Bone marrow (tissue), 2 donors: Measurements from ENCODE around the gene FSIP1.

Experiments used
- DNase-seq, 2 donors: peaks; one replicate each; lab custom pipeline; 2025; lab: John Stamatoyannopoulos, UW

FSIP1 gene

GRCh38 chr15:39720081-39720480, 62.6 kb downstream of the FSIP1 start:
- no peak for DNase-seq

- DNase-seq: no peak
These were observed 63.5 kb downstream of the FSIP1 start for GRCh38 chr15:39719109-39719508.

- DNase-seq: no peak
These were observed 65.5 kb downstream of the FSIP1 start for GRCh38 chr15:39717134-39717533.

DNA sequence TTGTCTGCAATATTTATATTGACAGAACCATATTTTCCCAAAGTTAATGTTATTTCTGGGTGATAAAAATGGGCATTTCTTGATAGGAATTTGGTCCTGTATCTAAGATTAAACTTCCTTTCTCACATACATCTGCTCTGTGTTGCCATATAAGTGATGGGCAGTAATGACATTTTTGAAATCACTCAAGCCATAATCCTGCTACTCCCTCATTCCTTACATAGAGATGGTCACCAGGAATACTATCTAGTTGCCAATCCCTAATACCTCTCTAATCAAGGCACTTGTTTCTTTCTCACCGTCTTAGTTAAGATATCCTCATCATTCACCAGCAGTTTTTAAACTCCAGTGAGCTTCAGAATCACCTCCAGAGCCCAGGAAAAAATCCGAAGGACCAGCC, 68.4 kb downstream of the FSIP1 start:
- DNase-seq: no peak

DNA sequence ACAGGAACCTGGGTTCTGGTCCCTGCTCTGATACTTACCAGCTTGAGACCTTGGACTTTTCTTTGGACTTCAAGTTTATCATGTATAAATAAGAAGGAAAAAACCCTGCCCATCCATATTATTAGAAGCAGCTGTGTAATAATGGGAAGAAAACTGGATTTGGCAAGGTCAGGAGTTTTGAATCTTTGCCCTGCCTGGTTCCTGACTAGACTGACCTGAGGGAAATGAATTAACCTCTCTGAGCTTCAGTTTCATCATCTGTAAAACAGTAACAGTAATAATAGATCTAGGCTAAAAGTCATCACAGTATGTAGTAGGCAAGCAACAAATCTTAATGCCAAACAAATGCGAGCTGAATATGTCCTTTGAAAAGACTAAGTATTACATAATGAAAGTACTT, 68.8 kb downstream of the FSIP1 start:
- DNase-seq: no peak

- no peak for DNase-seq
These were observed 72.0 kb downstream of the FSIP1 start for GRCh38 chr15:39710681-39711080.

- no peak for DNase-seq
These were observed 72.7 kb downstream of the FSIP1 start for GRCh38 chr15:39709941-39710340.

DNA sequence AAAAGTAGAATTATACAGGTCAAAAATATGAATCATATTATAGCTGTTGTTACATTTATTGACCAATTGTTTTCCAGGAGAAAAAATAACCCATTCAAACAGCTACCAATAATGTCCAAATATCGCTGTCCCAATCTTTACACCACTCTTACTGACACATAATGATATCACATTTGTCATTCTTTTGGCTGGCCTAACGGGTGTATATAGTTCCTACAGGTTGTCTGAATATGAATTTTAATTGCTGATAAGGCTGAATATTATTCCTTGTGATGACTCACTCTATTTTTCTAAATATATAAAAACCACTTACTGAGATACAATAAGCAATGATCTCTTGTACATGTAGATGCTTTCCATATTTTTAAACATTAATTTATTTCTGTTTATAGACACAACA, 76.4 kb downstream of the FSIP1 start:
- no peak for DNase-seq

- DNase-seq: no peak
These were observed 78.0 kb downstream of the FSIP1 start for GRCh38 chr15:39704689-39705088.

DNA sequence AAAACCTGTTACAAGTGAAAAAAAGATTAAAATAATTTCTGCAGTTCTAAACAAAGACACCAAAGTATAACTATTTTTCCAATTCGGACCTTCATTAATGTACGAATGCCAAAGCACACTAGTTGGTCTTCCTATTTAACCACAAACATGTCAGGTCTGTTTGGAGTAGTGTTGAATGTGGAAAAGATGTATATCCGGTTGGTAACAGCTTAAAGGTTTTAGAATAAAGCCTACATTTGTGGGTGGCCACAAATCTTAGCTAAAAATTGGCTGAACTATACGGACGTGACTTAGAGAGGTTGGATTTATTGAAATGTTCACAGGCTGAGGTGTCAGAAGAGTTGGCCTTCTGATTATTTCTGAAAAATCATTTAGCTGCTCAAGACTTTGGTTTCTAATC, 78.4 kb downstream of the FSIP1 start:
- no peak for DNase-seq

DNA sequence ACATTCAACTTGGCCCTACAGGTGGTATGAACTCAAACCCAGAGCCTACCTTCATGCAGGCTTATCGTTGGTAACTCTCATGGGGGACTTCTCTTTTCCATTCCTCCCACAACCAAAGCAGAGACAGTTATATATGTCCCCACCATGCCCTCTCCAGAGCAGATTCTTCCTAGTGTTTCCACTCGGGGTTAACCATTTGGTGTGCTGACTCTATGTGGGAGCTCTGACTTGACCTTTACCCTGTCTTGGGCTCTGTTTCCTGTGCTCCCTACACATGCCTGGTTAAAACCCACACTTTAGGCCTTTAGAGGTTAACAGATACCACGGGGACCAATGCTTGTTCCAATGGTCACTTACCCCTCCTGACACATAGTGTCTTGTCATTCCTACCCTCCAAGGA, 80.7 kb downstream of the FSIP1 start:
- no peak for DNase-seq

- no peak for DNase-seq
These were observed 82.3 kb downstream of the FSIP1 start for GRCh38 chr15:39700375-39700700.

DNA sequence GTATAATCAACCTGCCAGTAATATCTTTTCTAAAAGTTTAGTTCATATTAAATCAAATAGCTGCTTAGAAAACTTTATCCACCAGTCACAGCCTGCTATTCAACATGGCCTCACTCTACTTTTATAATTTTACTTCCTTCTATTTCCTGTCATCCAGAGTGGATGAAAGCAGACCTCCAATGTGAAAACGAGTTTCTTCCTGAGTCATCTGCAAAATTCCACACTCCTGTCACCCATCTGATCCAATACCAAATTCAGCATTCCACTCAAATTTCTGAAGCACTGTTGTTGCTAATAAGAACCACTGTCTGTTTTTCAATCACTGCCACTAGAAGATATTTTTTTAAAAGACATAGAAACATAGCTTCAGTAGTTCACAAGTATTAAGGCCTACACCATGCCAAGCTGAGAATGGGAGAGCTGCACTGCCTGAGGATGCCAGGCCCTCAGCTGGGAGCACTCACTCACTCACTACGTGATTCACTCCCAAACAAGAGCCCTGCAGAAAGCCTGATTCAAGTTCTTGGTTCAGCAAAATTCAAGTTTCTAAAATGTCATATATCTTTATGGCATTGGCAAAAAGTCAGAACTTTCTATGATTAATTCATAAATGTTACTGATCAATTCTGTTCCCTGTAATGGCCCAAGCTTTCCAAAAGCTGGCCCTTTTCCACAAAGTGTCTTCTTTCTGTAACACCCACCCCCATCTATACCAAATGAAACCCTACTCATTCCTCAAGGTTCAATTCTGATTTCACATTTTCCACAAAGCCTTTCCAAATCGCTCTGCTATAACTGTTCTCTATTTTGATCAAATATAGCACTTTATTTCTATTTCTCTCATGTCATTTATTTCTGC, 82.9 kb downstream of the FSIP1 start:
- no peak for DNase-seq

- no peak for DNase-seq
These were observed 83.9 kb downstream of the FSIP1 start for GRCh38 chr15:39698444-39699390.

- DNase-seq: no peak
These were observed 85.1 kb downstream of the FSIP1 start for GRCh38 chr15:39697509-39697908.

GRCh38 chr15:39695793-39696192, 86.8 kb downstream of the FSIP1 start:
- no peak for DNase-seq

DNA sequence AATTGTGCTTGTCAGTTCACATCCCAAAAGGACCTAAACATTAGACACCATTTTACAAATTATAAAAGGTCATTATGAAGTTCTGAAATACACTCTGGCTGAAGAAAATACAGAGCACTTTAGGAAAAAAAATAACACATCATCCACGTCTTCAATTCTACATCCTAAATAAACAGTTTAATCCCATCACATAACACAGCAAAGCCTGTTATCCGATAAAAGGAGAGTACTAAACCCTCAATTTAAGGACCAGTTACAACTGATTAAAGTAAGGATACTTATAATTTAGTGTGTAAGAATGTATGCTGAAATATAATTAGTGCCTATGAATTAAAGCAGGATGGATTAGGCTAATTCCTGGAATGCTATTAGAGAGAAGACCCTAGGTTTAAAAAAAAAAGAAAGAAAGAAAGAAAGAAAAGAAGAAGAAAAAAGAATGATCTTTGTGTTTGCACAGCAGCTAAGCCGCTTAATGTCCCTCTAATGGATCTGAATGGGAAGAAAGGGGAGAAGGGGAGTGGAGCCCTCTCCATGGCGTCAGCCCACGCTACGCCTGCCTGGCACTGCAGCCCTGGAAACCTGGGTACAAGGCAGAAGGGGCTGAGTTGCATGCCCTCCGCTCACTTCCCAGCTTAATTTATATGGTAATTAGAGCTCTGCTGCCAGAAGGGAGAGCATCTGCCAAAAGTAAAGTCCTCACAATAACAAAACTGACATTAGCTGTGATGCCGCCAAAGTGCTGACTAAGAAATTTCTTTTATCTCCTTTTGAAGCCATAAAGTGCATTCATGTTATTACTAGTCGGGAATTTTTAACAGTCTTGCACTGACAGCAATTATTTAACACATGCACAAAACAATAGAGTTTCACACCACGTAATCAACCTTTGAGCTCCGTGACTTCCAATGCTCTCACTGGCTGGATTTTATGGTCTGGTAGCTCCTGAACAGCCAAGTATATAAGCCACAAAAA, 90.0 kb downstream of the FSIP1 start:
- no peak for DNase-seq

DNA sequence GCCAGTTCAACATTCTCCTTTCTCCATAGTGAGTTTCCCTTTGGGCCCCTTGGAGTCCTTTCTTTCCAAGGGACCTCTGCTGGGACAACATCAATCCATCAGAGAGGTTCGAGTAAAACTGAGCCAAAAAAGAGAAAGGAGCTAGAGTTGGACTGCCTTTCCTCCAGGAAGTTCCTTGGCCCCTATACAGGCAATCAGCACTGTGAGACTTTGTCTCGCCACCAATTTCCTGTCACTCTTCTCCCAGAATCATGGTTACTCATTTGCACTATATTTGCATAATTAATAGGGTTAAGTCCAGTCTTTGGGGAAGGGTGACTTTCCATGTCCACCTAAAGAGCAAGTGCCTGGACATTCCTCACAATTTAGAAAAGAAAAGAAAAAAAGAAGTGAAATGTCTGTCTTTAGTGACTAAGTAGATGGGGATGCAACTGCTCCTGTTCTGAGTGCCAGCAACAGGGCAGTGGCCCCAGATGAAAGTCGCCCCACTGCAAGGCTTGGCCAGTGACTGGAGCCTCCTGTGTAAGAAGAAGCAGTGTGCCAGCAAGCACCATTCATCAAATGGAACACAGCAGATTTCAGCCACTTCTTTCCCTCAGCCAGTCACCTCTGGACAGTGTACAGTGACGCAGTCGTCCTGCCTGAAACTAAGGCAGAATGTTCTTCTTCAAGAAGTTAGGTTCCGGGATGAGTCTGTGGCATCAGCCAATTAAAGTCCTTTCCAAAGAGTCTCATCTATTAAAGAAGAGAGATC, 91.6 kb downstream of the FSIP1 start:
- DNase-seq: no peak

- DNase-seq: no peak
These were observed 94.7 kb downstream of the FSIP1 start for GRCh38 chr15:39687965-39688364.

- peak in 1 of 2 donors; percentile 10 for DNase-seq
These were observed 96.5 kb downstream of the FSIP1 start for GRCh38 chr15:39685999-39686613.

DNA sequence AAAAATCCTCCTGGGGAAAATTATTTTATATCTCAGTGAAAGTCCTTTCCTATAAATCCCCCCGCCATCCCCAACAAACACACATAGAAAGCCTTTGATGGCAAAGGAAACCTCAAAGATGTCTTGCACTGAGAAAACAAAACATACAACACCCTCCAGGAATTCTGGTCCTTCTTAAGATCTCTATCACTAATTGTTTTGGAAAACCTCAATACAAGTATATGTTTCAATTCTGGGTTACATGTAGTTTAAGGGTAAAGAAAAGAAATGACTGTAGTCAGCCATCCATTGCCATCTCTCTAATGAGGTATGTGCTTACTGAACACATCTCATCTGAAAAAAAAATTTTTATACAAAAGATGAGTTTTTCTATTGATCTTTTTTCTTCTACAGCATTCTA, 97.3 kb downstream of the FSIP1 start:
- DNase-seq: no peak
